HG03135 (cell line): ENCODE measurements around the gene MPV17L2.

Experiments used
- ATAC-seq: cut with Tn5 transposase; IDR thresholded peaks from one replicate; pipeline ENCODE4 v1.9.1; 2021; ENCODE audit warnings: mild to moderate bottlenecking, moderate library complexity; ENCODE audit not compliant: unreplicated experiment

MPV17L2 gene

DNA sequence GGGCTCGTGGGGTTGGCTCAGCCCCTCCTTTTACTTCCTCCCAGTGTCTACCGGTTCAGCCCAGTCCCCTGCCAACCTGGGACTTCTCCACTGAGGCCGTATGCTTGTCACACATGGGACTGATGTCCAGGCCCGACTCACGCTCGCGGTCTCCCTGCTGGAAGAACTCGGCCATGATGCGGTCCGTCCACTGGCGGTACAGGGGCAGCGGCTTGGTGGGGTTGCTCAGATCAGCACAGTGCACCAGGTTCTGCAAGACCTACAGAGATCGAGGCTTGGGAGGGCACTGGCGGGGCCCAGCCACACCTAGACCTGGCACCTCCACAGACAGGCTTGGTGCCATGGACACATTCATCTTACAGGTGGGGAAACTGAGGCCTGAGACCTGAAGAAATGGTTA lies 18.7 kb downstream of the MPV17L2 start:
- no peak for ATAC-seq

GRCh38 chr19:18214779-18215433 lies 21.9 kb downstream of the MPV17L2 start:
- no peak for ATAC-seq

DNA sequence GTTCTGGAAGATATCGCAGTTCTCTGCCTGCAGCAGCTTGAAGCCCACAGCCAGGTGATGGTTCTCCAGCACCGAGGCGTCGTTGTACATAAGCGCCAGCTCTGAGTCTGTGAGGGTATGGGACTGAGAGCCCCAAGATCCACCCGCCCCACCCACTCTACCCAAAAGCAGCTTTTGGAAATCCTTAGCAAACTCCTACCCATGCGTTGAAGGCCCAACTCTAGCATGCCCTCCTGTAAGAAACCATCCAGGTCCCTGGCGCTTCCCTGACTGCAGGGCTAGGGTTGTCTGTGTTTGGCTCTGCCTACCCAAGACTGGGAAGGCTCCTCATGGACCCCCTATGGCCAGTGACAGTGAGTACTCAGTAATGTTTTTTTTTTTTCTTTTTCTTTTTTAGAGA lies 23.8 kb downstream of the MPV17L2 start:
- no peak for ATAC-seq

GRCh38 chr19:18218159-18218558 lies 25.1 kb downstream of the MPV17L2 start:
- ATAC-seq = no peak

DNA sequence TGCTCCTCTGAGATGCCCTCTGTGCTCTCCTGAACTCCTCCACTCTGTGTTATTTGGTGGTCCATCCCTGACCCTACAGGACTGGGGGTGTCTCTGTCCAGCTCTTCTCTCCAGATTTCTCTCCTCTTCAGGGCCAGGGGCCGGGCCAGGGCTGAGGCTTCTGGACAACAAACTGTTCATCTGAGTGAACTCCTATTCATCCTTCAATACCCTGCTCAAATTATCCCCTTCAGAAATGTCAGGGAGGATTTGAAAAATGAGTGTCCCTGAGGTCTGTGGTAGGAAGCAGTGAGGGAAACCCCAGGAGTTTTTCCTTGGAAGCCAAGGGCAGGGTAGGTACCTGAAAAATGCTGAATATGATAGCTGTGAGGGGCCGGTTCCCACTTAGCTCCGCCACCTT lies 25.6 kb downstream of the MPV17L2 start:
- ATAC-seq = no peak

- no peak for ATAC-seq
Measured at GRCh38 chr19:18219911-18220631, 27.1 kb downstream of the MPV17L2 start.

- no peak for ATAC-seq
Measured at GRCh38 chr19:18220632-18221275, 27.7 kb downstream of the MPV17L2 start.

- ATAC-seq = no peak
Measured at GRCh38 chr19:18221815-18222725, 29.1 kb downstream of the MPV17L2 start.

DNA sequence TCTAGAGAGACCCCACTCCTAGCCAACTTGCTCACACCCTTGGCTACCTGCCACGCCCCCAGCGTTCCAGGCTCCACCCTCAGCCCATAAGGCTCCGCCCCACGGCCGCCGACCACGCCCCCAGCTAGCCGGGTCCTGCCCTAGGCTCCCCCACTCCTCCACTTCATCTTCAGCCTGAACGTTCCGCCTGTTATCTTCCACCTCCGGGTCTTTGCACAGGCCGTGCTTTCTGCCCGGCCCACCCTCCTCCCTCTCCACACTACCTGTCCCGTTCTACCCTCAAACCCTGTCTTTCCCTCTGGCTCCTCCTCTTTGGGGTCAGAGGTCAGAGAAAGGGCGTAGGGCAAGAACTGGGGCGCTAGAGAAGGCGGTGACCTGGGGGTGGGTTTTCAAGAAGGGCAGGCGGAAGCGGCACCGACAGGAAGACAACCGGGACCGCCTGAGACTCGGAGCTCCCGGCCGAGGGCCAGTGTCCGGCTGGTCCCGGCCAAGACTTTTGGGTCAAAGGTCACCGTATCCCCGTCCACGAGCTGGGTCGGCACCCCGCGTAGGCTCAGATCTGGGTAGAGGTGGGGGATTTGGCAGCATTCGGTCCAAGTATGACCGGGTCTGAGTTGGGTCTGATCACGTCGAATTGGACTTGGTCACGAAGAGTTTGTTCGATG lies 31.0 kb downstream of the MPV17L2 start:
- ATAC-seq = no peak

GRCh38 chr19:18224525-18225354 lies 31.7 kb downstream of the MPV17L2 start:
- ATAC-seq = peak; percentile 85

- ATAC-seq = no peak
Measured at GRCh38 chr19:18225355-18225701, 32.3 kb downstream of the MPV17L2 start.

GRCh38 chr19:18225702-18226468 lies 32.9 kb downstream of the MPV17L2 start, which contains the start of gene PDE4C:
Gene PDE4C, minus strand, starts transcription at chr19:18226438. Its CDS starts 23 bp downstream, at chr19:18226415.
- no peak for ATAC-seq

DNA sequence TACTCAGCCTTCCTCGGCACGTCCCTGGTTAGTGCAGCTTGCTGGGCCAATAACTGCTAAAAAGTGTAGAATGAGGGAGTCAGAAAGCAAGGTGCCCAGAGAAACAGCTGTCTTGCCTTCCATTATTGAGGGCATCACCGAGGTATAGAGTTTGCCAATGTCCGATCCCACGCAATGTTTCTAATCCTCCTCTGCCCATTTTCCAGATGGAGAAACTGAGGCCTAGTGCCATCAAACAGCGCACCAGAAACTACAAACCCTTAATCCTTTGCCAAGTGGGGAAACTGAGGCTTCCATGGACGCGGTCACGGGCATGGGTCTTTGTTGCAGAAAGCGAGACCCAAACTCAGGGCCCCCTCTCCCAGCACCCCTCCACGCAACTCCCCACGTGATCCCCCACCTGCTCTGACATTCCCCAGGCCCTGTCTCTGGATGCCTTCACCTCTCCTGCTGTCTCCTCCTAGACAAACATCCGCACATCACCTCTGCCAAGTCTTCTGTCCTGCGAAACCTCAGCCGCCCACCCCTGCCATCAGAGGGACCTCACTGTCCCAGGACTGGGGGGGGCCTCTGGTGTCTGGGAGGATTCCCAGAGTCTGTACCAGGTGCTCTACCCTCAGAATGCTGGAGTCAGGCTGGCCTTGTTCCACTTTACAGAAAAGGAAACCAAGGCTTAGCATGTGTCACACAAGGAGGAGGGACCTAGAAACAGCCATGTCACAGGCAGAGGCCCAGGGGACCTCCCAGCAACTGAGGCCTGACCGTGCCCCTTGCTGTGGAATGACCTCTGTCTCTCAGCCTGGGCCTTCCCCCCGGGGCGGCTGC lies 34.1 kb downstream of the MPV17L2 start:
- ATAC-seq = no peak

- ATAC-seq = no peak
Measured at GRCh38 chr19:18227781-18228271, 34.8 kb downstream of the MPV17L2 start.

DNA sequence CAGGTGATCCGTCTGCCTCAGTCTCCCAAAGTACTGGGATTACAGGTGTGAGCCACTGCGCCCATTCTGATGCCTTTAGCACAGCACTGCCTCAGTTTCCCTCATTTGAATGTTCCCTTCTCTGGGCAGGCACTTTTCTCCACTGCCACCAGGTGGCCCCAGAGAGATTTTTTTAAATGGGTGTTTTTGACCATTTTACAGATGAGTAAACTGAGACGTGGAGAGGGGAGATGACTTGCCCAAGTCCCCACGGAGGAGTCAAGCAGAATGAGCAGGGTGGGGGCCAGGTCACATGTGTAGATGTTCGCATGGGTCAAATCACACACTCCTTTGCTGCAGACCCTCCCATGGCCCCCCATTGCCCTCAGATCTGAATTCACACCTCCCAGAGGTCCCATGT lies 36.5 kb downstream of the MPV17L2 start:
- no peak for ATAC-seq

- no peak for ATAC-seq
Measured at GRCh38 chr19:18229915-18230314, 36.9 kb downstream of the MPV17L2 start.

GRCh38 chr19:18230941-18231734 lies 38.1 kb downstream of the MPV17L2 start:
- no peak for ATAC-seq
